ENCODE results near the gene B3GALNT2. TPM values are rescaled to one million over a fixed set of nuclear protein-coding genes. Genes with fewer than 3 reads are reported as not detected.
A peak's percentile ranks its signal among the peaks of the same experiment; 100 is the strongest.

Gene B3GALNT2
- total and polyA plus RNA-seq, 2 of the 4 experiments (the other 2 are of a cell fraction): 11.0 to 32.8 TPM

DNA sequence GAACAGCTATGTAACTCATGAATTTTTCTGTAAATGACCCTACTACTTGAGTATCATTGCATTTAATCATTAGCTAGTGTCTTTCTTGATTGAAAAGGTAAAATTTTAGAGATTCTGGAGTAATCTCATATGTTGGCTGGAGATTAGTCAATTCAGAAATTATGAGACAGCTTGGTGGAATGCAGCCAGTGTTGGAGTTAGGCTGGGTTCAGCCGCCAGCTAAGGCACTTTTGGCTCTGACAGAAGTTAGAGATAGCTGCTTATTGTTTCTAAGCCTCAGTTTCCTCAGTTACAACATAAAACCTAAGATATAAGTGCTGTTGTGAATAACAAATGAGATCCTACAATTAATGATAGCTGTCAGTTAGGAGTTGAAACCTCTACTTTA lies 87.6 kb downstream of the B3GALNT2 start:
- H2AFZ ChIP-seq (replicated peaks; ENCODE audit: low read length, poor library complexity): no peak overlapping the region
- ATAC-seq (ENCODE audit: low read depth): no peak

More for the DNA sequence above, 87.6 kb downstream of the B3GALNT2 start:
- H4K20me1 ChIP-seq (ENCODE audit: insufficient read depth, low read length): peaks cover 2% of the 10 kb centered on the region; the same call in 1 of the 2 replicates
- H4K91ac ChIP-seq (ENCODE audit: insufficient read depth, low read depth, low read length): no peak overlapping the region
- H3K56ac ChIP-seq (ENCODE audit: extremely low read depth, insufficient read depth, low read length): no peak overlapping the region
- peaks cover 4% of the 10 kb centered on the region; the same call in 1 of the 2 replicates for H3K9me1 ChIP-seq (ENCODE audit: insufficient read depth, low read length)
- H4K5ac ChIP-seq (ENCODE audit: low read depth, low read length): no peak overlapping the region
- peaks cover 4% of the 10 kb centered on the region; the same call in 1 of the 2 replicates for H3K4me1 ChIP-seq (ENCODE audit: control insufficient read depth, insufficient read depth, low read length)
- no peak overlapping the region for H3K23ac ChIP-seq (ENCODE audit: low read depth, low read length)
- no peak overlapping the region for H3K14ac ChIP-seq (replicated peaks; ENCODE audit: low read depth, low read length)
- no peak overlapping the region for H3K4ac ChIP-seq (ENCODE audit: low read depth, low read length)
- intact Hi-C loops (cut with micrococcal nuclease) (loop anchor here (1.0 to 5.0 kb wide), 4 partner anchors 163 to 312 kb away; partner anchors contain the start of gene RBM34), in situ Hi-C loops (cut with MboI; ENCODE audit: low sequenced_read_pairs) (loop anchor here (5.0 to 10.0 kb wide), 2 partner anchors 164 to 312 kb away; no protein-coding TSS in a partner anchor), dilution Hi-C loops (cut with HindIII; ENCODE audit: low sequenced_read_pairs, unreplicated experiment) (no loop called here)
- H2BK15ac ChIP-seq (ENCODE audit: low read depth, low read length): no peak overlapping the region
- no CpG with 5 or more reads among the region's 1 CpG for WGBS, 2 experiments (ENCODE audit: extremely low coverage in 2 of 2, insufficient read length in 1 of 2)
- TF ChIP-seq CHD1 (IDR thresholded peaks at IDR 0.05; ENCODE audit: low read depth, low read length): no peak
- TF ChIP-seq RCOR1 (IDR thresholded peaks at IDR 0.05; ENCODE audit: insufficient replicate concordance, low read length): no peak
- TF ChIP-seq, protein P1, sequence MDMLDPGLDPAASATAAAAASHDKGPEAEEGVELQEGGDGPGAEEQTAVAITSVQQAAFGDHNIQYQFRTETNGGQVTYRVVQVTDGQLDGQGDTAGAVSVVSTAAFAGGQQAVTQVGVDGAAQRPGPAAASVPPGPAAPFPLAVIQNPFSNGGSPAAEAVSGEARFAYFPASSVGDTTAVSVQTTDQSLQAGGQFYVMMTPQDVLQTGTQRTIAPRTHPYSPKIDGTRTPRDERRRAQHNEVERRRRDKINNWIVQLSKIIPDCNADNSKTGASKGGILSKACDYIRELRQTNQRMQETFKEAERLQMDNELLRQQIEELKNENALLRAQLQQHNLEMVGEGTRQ (IDR thresholded peaks at IDR 0.05; ENCODE audit: low read depth, low read length): no peak
- TF ChIP-seq POLR2A (IDR thresholded peaks at IDR 0.05; ENCODE audit: low read depth, low read length): no peak
- TF ChIP-seq FOS (IDR thresholded peaks at IDR 0.05; ENCODE audit: low read depth, low read length): no peak
- TF ChIP-seq MAFK (IDR thresholded peaks at IDR 0.05; ENCODE audit: low read depth, low read length): no peak
- no peak for TF ChIP-seq MXI1 (IDR thresholded peaks at IDR 0.05; ENCODE audit: borderline replicate concordance, low read depth, low read length)
- TF ChIP-seq, protein P2, sequence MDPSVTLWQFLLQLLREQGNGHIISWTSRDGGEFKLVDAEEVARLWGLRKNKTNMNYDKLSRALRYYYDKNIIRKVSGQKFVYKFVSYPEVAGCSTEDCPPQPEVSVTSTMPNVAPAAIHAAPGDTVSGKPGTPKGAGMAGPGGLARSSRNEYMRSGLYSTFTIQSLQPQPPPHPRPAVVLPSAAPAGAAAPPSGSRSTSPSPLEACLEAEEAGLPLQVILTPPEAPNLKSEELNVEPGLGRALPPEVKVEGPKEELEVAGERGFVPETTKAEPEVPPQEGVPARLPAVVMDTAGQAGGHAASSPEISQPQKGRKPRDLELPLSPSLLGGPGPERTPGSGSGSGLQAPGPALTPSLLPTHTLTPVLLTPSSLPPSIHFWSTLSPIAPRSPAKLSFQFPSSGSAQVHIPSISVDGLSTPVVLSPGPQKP (IDR thresholded peaks at IDR 0.05; ENCODE audit: borderline replicate concordance, low read depth, low read length): no peak
- TF ChIP-seq BHLHE40 (IDR thresholded peaks at IDR 0.05; ENCODE audit: low read depth, low read length): no peak
- H3K9me3 ChIP-seq (ENCODE audit: control insufficient read depth, insufficient read depth, low read length): no peaks in the 10 kb centered on the region
- peak; percentile 35 for DNase-seq
- peaks cover 3% of the 10 kb centered on the region; the same call in 1 of the 2 replicates for H3K36me3 ChIP-seq (ENCODE audit: control insufficient read depth, insufficient read depth, low read length)
- H3K27ac ChIP-seq (ENCODE audit: insufficient read depth, low read length): no peak overlapping the region
- no peak overlapping the region for H3K4me2 ChIP-seq (ENCODE audit: low read depth, low read length)
- H3K79me1 ChIP-seq (ENCODE audit: low read depth in 1 of 2, low read length in 2 of 2): peaks cover 7 to 40% of the 10 kb centered on the region in 2 experiments; a peak in 3 of 4 replicates
- H3K18ac ChIP-seq (ENCODE audit: low read depth, low read length): no peak overlapping the region
- no peak overlapping the region for H2AK9ac ChIP-seq (replicated peaks; ENCODE audit: low read depth, low read length, poor library complexity)
- H4K8ac ChIP-seq (ENCODE audit: low read depth in 2 of 2, low read length in 2 of 2): no peak overlapping the region
- no peak overlapping the region for H3K9ac ChIP-seq (ENCODE audit: low read depth, low read length)
- H2BK5ac ChIP-seq (ENCODE audit: low read depth, low read length, poor library complexity, severe bottlenecking): no peak overlapping the region
- POLR2A ChIA-PET (ENCODE audit: unreplicated experiment): no interaction called here
- H3K4me3 ChIP-seq (ENCODE audit: insufficient read depth, low read depth, low read length): no peak overlapping the region
- H3K27me3 ChIP-seq (ENCODE audit: control insufficient read depth, insufficient read depth, low read length): no peaks in the 10 kb centered on the region
- H2AK5ac ChIP-seq (ENCODE audit: low read depth, low read length): no peak overlapping the region
- no peak overlapping the region for H2BK120ac ChIP-seq (ENCODE audit: low read depth, low read length)
- no peak overlapping the region for H2BK20ac ChIP-seq (ENCODE audit: low read depth, low read length)
- CTCF ChIA-PET: interaction anchor here (0.6 to 2.4 kb wide), 17 partner anchors 9 to 966 kb away, joined by 3 to 8 read pairs (median 4); partner anchors contain the start of genes ARID4B, GGPS1 and RBM34
- BruUV-seq (replicated peaks): no TSS peak

Data from IMR-90 (cell line).